K562 (cell line): Measurements from ENCODE around the gene CYB5R4. TPM values are rescaled to one million over a fixed set of nuclear protein-coding genes. Genes with fewer than 3 reads are reported as not detected.

Experiments
- ESRRB ChIP-seq: fragments of 250-450 bp; sonication (Bioruptor Pico); IDR thresholded peaks from 2 replicates; pipeline ENCODE4 v1.5.0; 2020; ENCODE audit warnings: mild to moderate bottlenecking, moderate library complexity, borderline replicate concordance
- ETV5 ChIP-seq: sonication (generic); formaldehyde crosslinking; IDR thresholded peaks from 2 replicates; pipeline ENCODE4 v1.4.0; 2020; ENCODE audit warnings: low read depth, mild to moderate bottlenecking, missing genetic modification reagents
- MYBL2 ChIP-seq, 2 experiments: fragments of 450-650 bp in 1 of 2; sonication (generic) in 1 of 2; formaldehyde crosslinking in 1 of 2; IDR thresholded peaks; 2 replicates each; pipeline versions ENCODE4 v1.6.1 to v1.8.1; 2017 to 2022; ENCODE audit warnings: borderline replicate concordance in 1 of 2, inconsistent platforms in 1 of 2, low read depth in 1 of 2, mild to moderate bottlenecking in 1 of 2, missing genetic modification reagents in 1 of 2, moderate library complexity in 1 of 2
- NR1H2 ChIP-seq: sonication (generic); formaldehyde crosslinking; IDR thresholded peaks from 2 replicates; pipeline ENCODE4 v1.4.0; 2020; ENCODE audit warnings: mild to moderate bottlenecking, missing genetic modification reagents
- PCBP1 ChIP-seq: fragments of 200-400 bp; formaldehyde crosslinking; IDR thresholded peaks from 2 replicates; pipeline ENCODE4 v1.6.1; 2018; ENCODE audit warnings: mild to moderate bottlenecking, low read depth, low read length; ENCODE audit not compliant: poor library complexity, severe bottlenecking
- POU5F1 ChIP-seq: fragments of 150-350 bp; IDR thresholded peaks from 2 replicates; pipeline ENCODE4 v1.6.1; 2014; ENCODE audit warnings: borderline replicate concordance, low read length, low read depth, mild to moderate bottlenecking; ENCODE audit not compliant: partially characterized antibody
- RBM34 ChIP-seq: fragments of 200-400 bp; formaldehyde crosslinking; IDR thresholded peaks from 2 replicates; pipeline ENCODE4 v1.6.1; 2018; ENCODE audit warnings: low read length, borderline replicate concordance; ENCODE audit not compliant: insufficient read depth
- TBL1XR1 ChIP-seq, 2 experiments: IDR thresholded peaks; 2 replicates each; pipeline ENCODE4 v1.6.1; 2012; ENCODE audit warnings: improper control_type of control experiment in 2 of 2, low read length in 2 of 2, mild to moderate bottlenecking in 1 of 2
- polyA plus RNA-seq, 8 experiments: library from polyadenylated mRNA; depleted of rRNA in 4 of 8; stranded (reverse) in 5 of 8; unstranded in 3 of 8; fragments of >200 nt; fragmentation: Nextera tagmentation in 2 of 8; fragmentation: Illumina TruSeq in 1 of 8; extraction: Ambion mirVana in 2 of 8; extraction: Trizol in 1 of 8; gene quantifications; 2 replicates each; pipeline versions ENCODE4 v1.2.1 to v1.2.3, GENCODE V29; 2011 to 2014; ENCODE audit warnings: inconsistent platforms in 1 of 8, missing spikeins in 1 of 8
- total RNA-seq, 7 experiments: library from RNA; depleted of rRNA in 6 of 7; stranded (reverse); fragments of >200 nt in 6 of 7; fragmentation: Illumina TruSeq in 2 of 7; extraction: Trizol in 2 of 7; gene quantifications; 2 replicates each; pipeline versions ENCODE4 v1.2.1 to v1.2.3, GENCODE V29; 2011 to 2021; ENCODE audit warnings: low replicate concordance in 1 of 7
- TF ChIP-seq, protein P1 (sequence below): fragments of 450-650 bp; IDR thresholded peaks from 2 replicates; pipeline ENCODE4 v1.6.1; 2016; ENCODE audit warnings: low read depth
- TF ChIP-seq, protein P2 (sequence below), 2 experiments: fragments of 450-650 bp; IDR thresholded peaks; 2 replicates each; pipeline ENCODE4 v1.6.1; 2016

The CYB5R4 gene
- total and polyA plus RNA-seq, 9 of the 15 experiments (the other 6 are each of a cell fraction or from before 2014, with no cell fraction given): 5.9 to 23.1 (median 19.0) TPM

DNA sequence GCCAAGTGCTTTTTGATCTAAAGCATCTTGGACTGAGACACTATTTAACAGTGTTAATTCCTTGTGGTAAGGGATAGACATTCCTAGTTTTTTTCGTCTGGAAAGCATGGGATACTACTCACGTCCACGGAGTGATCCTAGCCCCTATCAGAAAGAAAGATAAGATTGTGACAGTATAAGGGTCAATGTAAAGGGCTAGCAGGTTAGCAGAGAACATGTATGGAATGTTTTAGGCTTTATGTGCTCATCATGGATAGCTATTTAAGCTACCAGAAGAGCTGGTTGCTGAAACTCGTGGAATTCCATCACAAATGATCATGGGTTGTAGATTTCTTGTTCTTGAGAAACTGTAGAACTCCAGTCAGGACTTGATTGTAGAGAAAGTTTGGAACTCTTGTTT, 32.1 kb downstream of the CYB5R4 start (continued):
- TF ChIP-seq, protein P1, sequence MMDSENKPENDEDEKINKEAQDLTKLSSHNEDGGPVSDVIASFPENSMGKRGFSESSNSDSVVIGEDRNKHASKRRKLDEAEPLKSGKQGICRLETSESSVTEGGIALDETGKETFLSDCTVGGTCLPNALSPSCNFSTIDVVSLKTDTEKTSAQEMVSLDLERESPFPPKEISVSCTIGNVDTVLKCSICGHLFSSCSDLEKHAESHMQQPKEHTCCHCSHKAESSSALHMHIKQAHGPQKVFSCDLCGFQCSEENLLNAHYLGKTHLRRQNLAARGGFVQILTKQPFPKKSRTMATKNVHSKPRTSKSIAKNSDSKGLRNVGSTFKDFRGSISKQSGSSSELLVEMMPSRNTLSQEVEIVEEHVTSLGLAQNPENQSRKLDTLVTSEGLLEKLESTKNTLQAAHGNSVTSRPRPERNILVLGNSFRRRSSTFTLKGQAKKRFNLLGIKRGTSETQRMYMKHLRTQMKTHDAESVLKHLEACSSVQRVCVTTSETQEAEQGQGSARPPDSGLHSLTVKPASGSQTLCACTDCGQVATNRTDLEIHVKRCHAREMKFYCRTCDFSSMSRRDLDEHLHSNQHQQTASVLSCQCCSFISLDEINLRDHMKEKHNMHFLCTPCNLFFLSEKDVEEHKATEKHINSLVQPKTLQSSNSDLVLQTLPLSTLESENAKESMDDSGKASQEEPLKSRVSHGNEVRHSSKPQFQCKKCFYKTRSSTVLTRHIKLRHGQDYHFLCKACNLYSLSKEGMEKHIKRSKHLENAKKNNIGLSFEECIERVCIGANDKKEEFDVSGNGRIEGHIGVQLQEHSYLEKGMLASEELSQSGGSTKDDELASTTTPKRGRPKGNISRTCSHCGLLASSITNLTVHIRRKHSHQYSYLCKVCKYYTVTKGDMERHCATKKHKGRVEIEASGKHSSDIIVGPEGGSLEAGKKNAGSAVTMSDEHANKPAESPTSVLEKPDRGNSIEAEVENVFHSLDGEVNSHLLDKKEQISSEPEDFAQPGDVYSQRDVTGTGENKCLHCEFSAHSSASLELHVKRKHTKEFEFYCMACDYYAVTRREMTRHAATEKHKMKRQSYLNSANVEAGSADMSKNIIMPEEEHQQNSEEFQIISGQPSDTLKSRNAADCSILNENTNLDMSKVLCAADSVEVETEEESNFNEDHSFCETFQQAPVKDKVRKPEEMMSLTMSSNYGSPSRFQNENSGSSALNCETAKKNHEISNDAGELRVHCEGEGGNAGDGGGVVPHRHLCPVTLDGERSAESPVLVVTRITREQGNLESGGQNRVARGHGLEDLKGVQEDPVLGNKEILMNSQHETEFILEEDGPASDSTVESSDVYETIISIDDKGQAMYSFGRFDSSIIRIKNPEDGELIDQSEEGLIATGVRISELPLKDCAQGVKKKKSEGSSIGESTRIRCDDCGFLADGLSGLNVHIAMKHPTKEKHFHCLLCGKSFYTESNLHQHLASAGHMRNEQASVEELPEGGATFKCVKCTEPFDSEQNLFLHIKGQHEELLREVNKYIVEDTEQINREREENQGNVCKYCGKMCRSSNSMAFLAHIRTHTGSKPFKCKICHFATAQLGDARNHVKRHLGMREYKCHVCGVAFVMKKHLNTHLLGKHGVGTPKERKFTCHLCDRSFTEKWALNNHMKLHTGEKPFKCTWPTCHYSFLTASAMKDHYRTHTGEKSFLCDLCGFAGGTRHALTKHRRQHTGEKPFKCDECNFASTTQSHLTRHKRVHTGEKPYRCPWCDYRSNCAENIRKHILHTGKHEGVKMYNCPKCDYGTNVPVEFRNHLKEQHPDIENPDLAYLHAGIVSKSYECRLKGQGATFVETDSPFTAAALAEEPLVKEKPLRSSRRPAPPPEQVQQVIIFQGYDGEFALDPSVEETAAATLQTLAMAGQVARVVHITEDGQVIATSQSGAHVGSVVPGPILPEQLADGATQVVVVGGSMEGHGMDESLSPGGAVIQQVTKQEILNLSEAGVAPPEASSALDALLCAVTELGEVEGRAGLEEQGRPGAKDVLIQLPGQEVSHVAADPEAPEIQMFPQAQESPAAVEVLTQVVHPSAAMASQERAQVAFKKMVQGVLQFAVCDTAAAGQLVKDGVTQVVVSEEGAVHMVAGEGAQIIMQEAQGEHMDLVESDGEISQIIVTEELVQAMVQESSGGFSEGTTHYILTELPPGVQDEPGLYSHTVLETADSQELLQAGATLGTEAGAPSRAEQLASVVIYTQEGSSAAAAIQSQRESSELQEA: no peak
- TF ChIP-seq PCBP1 (no peak), POU5F1 (no peak), ETV5 (no peak), TBL1XR1 (IDR thresholded peaks at IDR 0.05; ENCODE audit: low read length in 2 of 2) (no peak), RBM34 (no peak), ESRRB (CRISPR knock-in tag) (no peak), MYBL2 (IDR thresholded peaks at IDR 0.05; ENCODE audit: low read depth) (no peak), MYBL2 (CRISPR knock-in tag; IDR thresholded peaks at IDR 0.05; ENCODE audit: borderline replicate concordance) (no peak), NR1H2 (CRISPR knock-in tag) (no peak)
- TF ChIP-seq, protein P2, sequence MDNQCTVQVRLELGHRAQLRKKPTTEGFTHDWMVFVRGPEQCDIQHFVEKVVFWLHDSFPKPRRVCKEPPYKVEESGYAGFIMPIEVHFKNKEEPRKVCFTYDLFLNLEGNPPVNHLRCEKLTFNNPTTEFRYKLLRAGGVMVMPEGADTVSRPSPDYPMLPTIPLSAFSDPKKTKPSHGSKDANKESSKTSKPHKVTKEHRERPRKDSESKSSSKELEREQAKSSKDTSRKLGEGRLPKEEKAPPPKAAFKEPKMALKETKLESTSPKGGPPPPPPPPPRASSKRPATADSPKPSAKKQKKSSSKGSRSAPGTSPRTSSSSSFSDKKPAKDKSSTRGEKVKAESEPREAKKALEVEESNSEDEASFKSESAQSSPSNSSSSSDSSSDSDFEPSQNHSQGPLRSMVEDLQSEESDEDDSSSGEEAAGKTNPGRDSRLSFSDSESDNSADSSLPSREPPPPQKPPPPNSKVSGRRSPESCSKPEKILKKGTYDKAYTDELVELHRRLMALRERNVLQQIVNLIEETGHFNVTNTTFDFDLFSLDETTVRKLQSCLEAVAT (IDR thresholded peaks at IDR 0.05): no peak
